OCI-LY7 (cell line): Measurements from ENCODE around the gene CYP1B1.

ENCODE experiments used
- CTCF ChIP-seq: fragments of 200-600 bp; sonication (generic); conservative IDR thresholded peaks from 2 replicates; pipeline ENCODE4 v1.5.1; 2014; ENCODE audit warnings: mild to moderate bottlenecking, antibody characterized with exemption, low read length, moderate library complexity, mixed read lengths
- EZH2phosphoT487 ChIP-seq: fragments of 200-600 bp; sonication (generic); IDR thresholded peaks from 2 replicates; pipeline ENCODE4 v1.6.1; 2018; ENCODE audit warnings: low read depth, borderline replicate concordance, mild to moderate bottlenecking, mixed run types, antibody characterized with exemption, low read length, moderate library complexity, mixed read lengths

- no peak for TF ChIP-seq EZH2phosphoT487
- TF ChIP-seq CTCF, result peak; percentile 97
Measured at GRCh38 chr2:38115216-38116032, 39.5 kb upstream of the CYP1B1 start.
